GM19455 (cell line): ENCODE data around the gene FUBP1.
A peak's percentile ranks its signal among the peaks of the same experiment; 100 is the strongest.
"Not testable (repeated sequence)": the region's sequence is repeated elsewhere in the genome, so short reads cannot be mapped to it uniquely, and the experiment has no call there.

Source experiments
- ATAC-seq: cut with Tn5 transposase; IDR thresholded peaks from one replicate; pipeline ENCODE4 v1.9.1; 2021; ENCODE audit not compliant: unreplicated experiment

The FUBP1 gene

DNA sequence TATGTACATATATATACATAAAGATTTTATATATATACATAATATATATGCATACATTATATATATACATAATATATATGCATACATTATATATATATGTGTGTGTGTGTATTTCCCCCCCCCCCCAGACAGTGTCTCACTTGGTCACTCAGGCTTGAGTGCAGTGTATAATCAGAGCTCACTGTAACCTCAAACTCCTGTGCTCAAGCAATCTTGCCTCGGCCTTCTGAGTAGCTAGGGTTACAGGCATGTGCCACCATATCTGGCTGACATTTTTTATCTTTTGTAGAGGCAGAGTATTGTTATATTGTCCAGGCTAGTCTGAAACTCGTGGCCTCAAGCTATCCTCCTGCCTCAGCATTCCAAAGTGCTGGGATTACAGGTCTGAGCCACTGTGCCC lies 9.0 kb upstream of the FUBP1 start:
- no peak for ATAC-seq

DNA sequence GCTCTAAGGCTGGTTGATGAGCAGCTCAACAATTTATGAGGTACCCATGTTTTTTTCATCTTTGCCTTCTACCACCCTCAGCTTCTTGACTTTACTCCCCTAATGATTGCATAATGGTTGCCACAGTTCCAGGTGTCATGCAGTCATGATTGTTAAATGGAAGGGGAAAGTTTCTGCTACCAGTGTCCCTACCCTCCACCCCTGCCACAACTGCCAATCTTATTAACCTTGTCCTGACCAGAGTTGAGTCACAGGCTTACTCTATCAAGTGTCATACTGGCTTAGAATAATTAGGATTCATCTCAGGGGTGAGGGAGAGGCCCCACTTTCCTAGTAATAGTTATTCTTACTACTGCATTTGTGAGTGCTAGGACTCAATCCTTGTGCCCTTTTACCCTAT lies 7.9 kb upstream of the FUBP1 start:
- ATAC-seq: no peak

DNA sequence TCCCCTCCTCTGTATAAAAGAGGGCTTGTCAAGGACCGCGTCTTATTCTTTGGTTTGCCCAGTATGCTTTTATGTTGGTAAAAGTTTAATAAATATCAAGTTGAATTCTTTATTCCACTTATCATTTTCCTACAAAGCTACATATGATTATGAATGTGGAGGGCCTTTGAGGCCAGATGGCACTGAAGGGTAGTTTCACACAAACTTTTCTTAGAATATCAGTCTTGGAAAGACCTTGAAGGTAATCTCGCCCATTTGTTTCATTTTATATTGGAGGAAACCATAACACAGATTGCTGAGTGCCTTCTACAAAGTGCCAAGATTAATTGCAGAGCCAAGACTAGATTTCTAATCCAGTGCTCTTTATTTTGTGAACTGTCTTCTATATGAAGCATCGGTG lies 5.8 kb upstream of the FUBP1 start:
- no peak for ATAC-seq

DNA sequence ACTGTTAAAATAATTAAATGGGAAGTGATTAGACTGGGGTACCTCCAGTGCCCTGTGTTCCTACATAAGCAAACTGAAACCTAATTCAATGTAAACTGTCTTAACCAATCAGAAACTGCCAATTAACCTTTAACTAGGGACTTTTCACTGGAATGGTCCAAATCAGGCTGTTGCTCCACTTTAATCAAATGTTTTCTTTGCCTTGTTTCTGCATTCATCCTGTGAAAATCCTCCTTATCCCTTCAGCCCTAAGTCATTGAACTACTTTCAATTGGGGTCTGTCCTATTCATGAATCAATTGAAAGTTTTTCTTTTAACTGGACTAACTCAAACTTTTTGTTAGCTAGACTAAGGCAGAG lies 5.1 kb upstream of the FUBP1 start:
- ATAC-seq: no peak

DNA sequence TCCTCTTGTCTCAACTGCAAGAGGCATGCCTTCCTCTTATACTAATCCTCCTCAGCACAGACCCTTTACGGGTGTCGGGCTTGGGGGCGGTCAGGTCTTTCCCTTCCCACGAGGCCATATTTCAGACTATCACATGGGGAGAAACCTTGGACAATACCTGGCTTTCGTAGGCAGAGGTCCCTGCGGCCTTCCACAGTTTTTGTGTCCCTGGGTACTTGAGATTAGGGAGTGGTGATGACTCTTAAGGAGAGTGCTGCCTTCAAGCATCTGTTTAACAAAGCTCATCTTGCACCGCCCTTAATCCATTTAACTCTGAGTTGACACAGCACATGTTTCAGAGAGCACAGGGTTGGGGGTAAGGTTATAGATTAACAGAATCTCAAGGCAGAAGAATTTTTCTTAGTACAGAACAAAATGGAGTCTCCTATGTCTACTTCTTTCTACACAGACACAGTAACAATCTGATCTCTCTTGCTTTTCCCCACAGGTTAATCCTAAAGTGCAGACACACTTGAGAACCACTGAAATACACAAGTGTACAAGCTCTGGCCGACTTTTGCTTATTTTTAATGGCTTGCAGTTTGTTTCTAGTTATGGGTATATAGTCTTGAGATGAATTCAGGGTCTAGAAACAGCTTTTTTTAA lies 4.6 kb upstream of the FUBP1 start:
- not testable (repeated sequence) for ATAC-seq

DNA sequence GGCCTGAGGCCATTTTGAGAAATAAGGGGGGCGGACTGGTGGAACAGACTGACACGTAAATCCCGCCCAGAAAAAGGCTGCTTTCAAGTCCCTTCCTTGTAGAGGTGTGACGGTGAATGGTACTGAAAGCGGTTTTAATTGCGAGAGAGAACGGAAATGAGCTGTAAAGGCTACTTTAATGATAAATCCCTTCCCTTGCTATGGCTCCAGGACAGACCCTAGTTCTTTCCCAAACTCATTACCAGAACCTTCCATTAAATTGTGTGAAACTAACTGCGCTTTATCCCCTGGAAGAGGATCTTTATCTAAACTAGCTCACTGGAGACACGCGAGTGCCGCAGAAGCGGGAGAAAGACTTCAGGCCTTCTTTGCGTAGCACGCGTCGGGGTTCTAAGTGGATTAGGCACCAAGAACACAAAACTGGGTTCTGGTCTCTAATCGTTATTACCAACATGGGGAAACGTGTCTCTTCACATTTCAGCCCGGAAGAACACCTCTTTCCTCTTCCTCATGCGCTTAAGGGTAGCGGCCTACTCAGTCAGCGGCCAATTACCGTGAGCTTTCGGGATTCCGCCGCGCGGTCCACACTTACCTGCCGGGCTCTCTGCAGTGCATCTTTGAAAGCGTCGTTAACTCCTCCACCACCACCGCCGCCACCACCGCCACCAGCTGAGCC lies 441 bp downstream of the FUBP1 start:
- peak; percentile 74 for ATAC-seq

DNA sequence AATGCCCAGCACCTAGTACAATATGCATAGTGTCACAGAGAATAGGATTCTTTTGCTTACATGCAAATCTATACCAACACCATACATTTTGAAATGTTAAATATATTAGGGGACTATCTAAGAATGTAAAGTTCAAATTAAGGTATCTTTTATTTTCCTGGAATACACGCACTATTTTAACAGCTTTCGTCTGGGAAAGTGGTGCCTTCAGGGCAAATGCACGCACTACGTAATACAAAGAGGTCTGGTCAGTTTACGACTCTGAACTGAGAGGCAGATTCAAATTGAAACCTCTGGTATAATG lies 931 bp downstream of the FUBP1 start:
- no peak for ATAC-seq

DNA sequence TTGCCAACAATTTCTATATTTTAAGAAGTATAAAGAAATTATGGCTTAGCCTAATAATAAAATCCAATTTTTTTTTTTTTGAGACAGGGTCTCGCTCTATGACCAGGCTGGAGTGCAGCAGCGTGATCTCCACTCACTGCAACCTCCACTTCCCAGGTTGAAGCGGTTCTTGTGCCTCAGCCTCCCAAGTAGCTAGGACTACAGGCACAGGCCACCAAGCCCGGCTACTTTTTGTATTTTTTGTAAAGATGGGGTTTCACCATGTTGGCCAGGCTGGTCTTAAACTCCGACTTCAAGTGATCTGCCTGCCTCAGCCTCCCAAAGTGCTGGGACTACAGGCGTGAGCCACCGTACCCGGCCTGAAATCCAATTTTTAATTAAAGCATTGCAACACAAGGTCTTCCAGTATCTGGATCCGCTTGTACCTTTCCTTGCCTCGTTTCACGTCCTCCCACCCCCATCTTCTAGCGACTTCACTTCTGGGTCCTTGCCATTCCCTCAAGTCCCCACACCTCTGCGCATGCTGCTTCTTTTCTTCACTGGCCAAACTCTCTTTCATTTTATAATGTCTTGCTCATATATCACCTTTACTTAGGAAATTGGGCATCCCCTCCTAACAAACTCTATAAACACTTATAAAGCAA lies 2.3 kb downstream of the FUBP1 start:
- no peak for ATAC-seq

DNA sequence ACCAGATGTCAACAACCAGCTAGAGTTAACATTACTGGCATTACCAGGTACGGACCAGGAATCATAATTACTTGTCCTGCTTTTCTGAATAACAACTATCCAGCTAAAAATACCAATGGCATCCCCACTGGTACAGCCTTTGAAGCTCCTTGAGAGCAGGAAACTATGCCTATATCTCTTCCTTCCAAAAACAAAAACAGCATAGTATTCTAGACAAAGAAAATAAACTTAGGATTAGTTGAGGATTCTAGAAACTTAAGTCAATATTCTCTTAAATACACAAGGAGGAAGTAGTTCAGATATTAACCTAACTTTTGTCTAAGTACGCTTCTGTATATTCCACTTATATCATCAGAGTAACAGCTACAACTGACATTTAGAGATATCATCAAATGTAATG lies 3.0 kb downstream of the FUBP1 start:
- no peak for ATAC-seq

DNA sequence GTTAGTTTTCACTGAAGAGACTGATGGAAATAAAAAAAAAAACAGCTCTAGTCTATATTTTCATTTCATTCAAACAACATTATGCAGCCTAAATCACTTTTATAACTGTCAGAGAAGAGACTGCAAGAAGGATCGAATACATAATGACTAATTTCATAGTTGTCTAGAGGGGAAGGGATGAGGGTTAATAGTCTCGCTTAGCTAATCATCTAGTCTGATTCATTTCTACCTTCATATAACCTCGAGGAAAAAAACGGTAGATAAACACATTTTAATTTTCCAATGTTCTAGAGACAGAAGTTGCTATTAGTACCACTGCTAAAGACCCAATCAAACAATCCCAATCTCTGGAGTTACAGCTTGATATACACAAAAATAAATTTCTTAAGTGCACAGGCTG lies 3.5 kb downstream of the FUBP1 start:
- no peak for ATAC-seq

DNA sequence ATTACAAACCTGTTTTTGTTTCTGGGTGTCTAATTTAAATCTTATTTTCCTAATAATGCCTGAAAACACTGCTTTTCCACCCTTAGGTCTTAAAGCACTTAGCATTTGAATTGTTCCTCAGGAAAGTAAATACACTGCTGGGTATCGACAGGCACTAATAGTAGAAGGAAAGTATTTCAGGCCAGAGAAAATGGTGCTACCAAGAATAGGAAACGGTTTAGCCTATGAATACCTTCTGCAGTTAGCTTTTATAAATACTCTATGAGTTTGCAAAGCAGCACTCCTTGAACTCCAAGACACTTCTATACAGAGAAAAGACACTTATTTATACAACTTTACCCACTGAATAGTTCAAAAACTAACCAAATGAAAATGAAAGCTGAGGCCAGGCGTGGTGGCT lies 6.8 kb downstream of the FUBP1 start:
- ATAC-seq: no peak

DNA sequence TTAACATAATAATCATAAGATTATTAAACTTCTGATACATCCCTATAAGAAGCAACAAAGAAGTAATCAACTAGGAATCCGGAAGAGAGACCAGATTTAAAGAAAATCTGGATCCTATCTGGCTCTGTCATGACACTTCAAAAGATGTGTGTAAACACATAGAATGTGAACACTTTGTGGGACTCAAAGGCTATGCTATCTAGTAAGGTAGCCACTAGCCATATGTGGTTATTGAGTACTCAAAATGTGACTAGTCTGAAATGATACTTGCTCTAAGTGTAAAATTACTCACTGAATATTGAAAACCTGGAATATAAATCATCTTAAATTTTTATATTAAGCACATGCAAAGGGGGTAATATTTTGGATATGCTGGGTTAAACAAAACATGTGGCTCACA lies 8.7 kb downstream of the FUBP1 start:
- ATAC-seq: no peak

DNA sequence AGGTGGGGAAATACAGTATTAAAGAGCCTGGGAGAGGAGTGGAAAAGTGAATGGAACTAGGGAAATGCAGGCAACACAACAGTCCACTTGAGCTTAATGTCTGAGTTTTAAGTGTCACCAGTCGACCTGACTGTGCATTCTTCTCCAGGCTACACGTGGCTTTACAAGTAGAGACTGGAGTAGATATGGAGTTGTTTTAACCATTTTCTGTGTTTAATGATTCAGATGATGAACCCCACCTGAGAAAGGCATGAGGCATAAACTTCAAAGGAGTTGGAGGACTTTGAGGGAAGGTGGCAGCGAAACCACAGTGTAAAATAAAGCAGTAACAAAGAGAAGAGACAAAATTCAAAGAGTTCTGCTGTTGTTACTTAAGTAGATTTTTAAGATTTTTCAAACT lies 12.6 kb downstream of the FUBP1 start:
- ATAC-seq: no peak

DNA sequence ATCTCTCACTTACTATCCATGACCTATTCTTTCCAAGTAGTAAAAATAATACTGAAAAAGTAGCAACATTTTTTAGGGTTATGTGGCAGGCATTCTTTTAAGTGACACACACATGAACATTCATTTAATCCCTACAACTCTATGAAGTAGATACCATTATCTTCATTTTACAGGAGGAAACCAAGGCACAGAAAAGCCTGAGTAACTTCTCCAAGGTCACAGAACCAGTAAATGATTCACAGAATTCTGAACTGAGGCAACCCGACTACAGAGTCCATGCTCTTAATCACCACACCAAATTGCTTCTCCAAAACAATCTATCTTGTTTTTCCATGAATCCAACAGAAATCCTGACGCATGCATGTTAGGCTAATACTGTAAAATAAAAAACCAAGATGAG lies 17.5 kb downstream of the FUBP1 start:
- ATAC-seq: no peak

DNA sequence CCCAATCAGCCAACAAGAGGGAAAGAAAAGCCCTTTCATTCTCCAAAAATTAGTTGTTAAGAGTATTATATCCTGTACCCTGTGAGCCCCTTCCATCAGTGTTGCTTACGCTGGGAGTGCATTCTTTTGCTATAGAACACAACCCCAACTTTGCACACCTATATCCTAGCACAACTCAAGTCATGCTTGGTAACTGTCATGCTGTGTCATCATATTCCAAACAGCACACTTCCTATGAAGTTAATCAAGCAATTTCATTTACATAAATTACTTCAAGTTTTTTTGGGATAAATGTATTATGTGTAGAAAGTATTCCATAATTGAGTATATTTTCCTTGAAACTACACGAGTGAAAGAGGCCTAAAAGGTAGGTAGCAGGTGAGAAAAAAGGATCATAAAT lies 20.0 kb downstream of the FUBP1 start:
- no peak for ATAC-seq

DNA sequence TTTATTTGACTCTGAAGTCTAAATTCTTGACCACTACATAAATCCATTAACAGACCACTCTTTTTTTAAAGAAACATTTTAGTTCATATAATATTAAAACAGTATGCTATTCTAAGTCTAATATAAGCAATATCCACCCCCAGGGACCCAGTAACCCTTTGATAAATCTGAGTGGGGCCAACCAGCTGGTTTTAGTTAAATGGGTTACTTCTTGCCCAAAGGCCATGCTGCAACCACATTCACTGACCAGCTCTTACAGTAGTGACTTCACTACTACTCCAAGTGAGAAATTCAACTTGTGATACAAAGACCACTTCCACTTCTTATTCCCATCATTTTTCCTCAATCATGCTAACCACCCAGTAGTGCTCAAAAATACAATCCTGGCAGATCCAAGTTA lies 20.5 kb downstream of the FUBP1 start:
- no peak for ATAC-seq

DNA sequence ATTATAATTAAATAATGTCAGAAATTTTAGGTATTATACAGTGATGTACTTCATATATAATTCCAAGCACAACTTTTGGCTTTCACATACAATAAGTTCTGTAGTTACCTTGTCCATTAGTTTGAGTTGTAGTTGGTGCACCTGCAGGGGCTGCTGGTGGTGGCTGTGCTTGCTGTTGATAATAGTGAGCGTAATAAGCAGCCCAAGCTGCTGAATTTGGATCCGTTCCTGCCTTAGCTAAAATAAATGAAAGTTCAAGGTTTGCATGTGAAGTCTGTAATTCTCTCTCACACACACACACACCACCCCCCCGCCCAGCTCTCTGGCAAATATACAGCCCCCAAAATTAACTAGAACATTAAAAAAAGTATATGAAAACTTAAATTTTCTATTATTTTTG lies 22.4 kb downstream of the FUBP1 start:
- ATAC-seq: no peak

DNA sequence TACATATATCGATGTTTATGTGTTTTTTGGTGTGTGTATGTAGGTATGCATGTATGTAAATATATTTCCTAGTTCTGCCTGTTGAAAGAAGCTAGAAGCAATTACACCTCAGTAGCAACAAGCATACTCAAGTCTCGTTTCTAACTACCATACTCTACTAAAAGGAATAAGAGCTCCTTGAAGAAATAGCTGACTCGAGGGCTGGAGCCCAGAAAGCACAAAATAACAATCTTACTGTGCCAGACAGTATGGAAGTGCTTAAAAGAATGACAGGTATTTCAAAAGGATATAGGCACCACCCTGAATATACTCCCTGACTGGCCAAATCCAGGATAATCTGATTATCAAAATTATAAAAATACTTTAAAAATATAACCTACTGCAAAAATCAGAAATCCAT lies 23.2 kb downstream of the FUBP1 start:
- no peak for ATAC-seq

DNA sequence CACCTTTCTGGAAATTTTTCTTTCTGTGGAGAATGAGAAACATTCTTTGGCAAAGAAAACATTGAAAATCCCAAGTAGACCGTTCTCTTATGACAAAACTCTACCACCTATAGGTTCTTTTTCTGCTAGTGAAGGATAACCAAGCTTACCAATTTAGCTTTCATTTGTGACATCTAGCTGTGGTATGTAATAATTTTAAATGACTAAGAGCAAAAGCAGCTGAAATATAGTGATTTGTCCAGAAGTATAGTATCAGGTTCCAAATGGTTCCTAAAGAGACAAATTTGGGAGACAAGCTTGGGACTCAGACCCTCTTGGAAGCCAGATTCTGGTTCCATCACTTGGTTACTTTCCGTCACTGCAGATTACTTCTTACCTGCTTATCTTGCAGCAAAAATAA lies 24.4 kb downstream of the FUBP1 start:
- no peak for ATAC-seq

DNA sequence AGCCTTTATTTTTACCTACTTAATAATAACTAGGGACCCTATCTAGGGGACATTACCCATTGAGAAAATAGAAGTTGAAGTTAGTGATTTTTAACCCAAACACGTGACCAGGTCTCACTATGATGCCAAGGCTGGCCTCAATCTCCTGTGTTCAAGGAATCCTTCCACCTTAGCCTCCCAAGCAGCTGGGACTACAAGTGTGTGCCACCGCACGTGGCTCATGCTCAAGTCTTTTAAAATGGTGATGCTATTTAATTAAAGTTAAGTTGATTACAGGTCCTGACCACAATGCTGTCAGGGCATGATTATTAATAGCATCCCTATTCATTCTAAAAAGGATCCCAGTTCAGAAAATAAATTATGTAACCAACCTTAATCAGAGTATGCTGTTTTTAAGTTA lies 25.0 kb downstream of the FUBP1 start:
- no peak for ATAC-seq

DNA sequence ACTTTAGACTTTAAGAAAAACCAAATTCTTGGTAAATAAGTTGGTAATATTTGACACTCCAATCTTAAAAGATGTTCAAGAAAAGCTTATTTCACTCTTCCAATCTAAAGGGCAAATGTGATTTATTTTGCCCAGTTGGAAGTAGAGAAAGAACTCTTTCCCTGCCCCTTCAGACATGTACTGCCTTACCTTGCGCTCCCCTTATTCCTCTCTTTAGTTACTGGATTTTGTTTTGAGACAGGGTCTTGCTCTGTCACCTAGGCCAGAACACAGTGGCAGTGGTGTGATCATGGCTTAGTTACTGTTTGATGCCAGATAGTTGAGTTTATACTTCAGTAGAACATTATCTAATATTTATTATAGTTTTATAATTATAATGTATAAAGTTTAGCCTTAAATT lies 27.5 kb downstream of the FUBP1 start:
- ATAC-seq: no peak

DNA sequence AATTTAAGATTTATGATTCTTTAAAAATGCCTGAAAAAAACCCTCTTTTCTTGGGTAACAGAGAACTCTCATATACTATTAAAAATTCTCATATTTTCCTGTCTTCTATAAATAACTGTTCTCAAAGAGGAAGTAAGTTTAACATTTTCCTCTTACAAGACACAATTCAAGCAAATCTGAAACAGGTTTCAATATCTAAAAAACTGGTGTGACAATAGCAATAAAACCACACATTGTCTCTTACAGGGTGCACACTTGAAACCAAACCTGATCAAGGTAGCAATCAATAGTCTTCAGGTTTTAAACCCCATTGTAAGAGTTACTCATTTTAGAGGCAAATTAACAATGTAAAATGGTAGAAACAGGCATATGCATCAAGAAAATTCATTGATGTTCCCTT lies 28.0 kb downstream of the FUBP1 start:
- peak; percentile 55 for ATAC-seq

DNA sequence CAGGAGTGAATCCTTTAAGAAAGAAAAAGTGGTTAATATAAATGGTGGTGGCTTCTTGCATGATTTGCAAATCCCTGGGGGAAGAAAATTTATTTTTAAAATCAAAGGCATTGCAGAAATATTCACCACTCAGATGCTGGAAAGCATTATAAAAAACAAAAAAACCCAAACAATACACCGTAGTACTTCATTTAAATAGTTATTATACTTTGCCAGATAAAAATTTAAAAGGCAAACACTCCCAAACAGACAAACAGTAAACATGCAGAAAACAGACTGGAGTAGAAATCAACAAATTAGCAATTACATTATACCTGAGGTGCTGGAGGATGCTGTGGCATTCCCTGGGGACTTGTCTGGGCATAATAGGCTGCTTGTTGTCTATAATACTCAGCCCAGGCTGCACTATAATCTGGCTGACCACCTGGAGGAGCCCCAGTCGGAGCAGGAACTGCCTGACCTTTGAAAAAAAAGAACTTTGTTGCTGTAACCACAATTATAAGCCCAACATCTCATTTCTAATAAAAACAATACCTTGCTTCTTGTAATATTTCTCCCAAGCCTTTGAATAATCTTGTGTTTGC lies 29.9 kb downstream of the FUBP1 start:
- ATAC-seq: no peak
